Measurements from ENCODE around the gene MAP1B. TPM values are rescaled to one million over a fixed set of nuclear protein-coding genes. Genes with fewer than 3 reads are reported as not detected.
"Not testable (repeated sequence)": the region's sequence is repeated elsewhere in the genome, so short reads cannot be mapped to it uniquely, and the experiment has no call there.

Gene MAP1B
- total RNA-seq, 4 donors from 2014 or later = 38.9 to 57.5 (median 44.4) TPM

DNA sequence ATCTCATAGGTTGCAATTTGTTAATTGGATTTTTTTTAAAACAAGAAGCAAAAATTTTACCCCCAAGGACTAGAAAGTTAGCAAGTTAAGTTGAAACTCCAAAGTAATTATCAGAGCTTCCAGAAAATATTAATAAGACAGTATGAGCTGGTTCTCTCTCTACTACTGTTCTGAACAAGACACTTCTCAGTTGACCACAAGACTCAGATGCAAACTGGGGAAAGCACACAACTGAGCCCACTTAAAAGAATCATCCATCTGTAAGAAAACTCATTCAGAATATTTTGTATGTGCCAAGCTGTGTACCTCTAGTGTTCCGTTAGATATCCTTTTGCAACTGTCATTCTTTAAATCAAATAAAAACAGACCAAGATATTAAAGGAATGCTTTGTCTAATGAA, 60.0 kb downstream of the MAP1B start:
- intact Hi-C loops (cut with DNase I; ENCODE audit: low total_unique reads) (no loop called here), in situ Hi-C loops (cut with MboI; ENCODE audit: low pct_ligation_motif_present in 1 of 4, low pct_unique_long_range_greater_than_20kb in 1 of 4, low sequenced_read_pairs in 3 of 4) (no loop called here)
- Histone ChIP-seq H3K27ac (peak overlapping the region in 1 of 4 donors; percentile 33), H3K4me1 (peaks cover 0 to 6% (median 0%) of the 10 kb centered on the region in 4 donors), H3K27me3 (peaks cover 7% of the 10 kb centered on the region), H3K9me3 (no peaks in the 10 kb centered on the region), H3K36me3 (no peaks in the 10 kb centered on the region), H3K4me3 (no peak overlapping the region)
- TF ChIP-seq EP300 (IDR thresholded peaks at IDR 0.05; ENCODE audit: low read depth) (no peak), POLR2AphosphoS5 (IDR thresholded peaks at IDR 0.05) (no peak), POLR2A (IDR thresholded peaks at IDR 0.05) (no peak), CTCF (IDR thresholded peaks at IDR 0.05) (no peak)
- WGBS, 2 donors (ENCODE audit: low coverage in 1 of 2) = 85 to 86% methylated on average over 1 of the region's 1 CpG
- DNase-seq = no peak

DNA sequence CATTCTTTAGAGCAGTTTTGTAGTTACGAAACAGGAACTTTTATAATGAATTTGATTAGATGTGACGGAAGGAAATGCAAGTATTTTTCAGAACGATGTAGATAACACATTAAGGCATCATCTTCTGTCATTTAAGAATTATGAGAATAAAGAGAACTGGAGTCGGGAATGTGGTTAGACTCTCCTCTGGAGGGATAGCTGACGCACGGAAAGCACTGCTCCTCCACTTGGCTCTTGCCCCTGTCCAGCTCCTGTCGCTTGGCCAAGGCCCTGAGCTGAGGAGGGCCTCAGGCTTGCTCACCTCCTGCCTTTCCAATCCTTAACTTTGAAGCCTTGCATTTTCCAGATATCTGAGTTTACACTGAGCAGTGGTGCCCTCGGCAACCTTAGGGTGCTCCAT, 60.5 kb downstream of the MAP1B start:
- intact Hi-C loops (cut with DNase I; ENCODE audit: low total_unique reads) = no loop called here
- no peak for DNase-seq
- no peak overlapping the region for H3K27ac ChIP-seq
- in situ Hi-C loops (cut with MboI; ENCODE audit: low pct_ligation_motif_present in 1 of 4, low pct_unique_long_range_greater_than_20kb in 1 of 4, low sequenced_read_pairs in 3 of 4) = no loop called here
- H3K4me3 ChIP-seq = no peak overlapping the region
- peaks cover 0 to 6% (median 0%) of the 10 kb centered on the region in 4 donors for H3K4me1 ChIP-seq
- TF ChIP-seq CTCF (IDR thresholded peaks at IDR 0.05) (no peak), EP300 (IDR thresholded peaks at IDR 0.05; ENCODE audit: low read depth) (no peak), POLR2AphosphoS5 (IDR thresholded peaks at IDR 0.05) (no peak), POLR2A (IDR thresholded peaks at IDR 0.05) (no peak)
- H3K27me3 ChIP-seq = peaks cover 7% of the 10 kb centered on the region
- no peaks in the 10 kb centered on the region for H3K9me3 ChIP-seq
- H3K36me3 ChIP-seq = no peaks in the 10 kb centered on the region
- WGBS, 2 donors (ENCODE audit: low coverage in 1 of 2) = 72 to 83% methylated on average over 4 to 8 of the region's 8 CpGs

- no peak for DNase-seq
- TF ChIP-seq CTCF (IDR thresholded peaks at IDR 0.05) (no peak), POLR2A (IDR thresholded peaks at IDR 0.05) (no peak), EP300 (IDR thresholded peaks at IDR 0.05; ENCODE audit: low read depth) (no peak), POLR2AphosphoS5 (IDR thresholded peaks at IDR 0.05) (no peak)
- Histone ChIP-seq H3K9me3 (no peaks in the 10 kb centered on the region), H3K36me3 (no peaks in the 10 kb centered on the region), H3K27ac (no peak overlapping the region), H3K27me3 (peaks cover 7% of the 10 kb centered on the region), H3K4me3 (no peak overlapping the region), H3K4me1 (peaks cover 0 to 6% (median 0%) of the 10 kb centered on the region in 4 donors)
- in situ Hi-C loops (cut with MboI; ENCODE audit: low pct_ligation_motif_present in 1 of 4, low pct_unique_long_range_greater_than_20kb in 1 of 4, low sequenced_read_pairs in 3 of 4) = no loop called here
- 61 to 82% methylated on average over 2 of the region's 2 CpGs for WGBS, 2 donors (ENCODE audit: low coverage in 1 of 2)
- intact Hi-C loops (cut with DNase I; ENCODE audit: low total_unique reads) = no loop called here
Measured at GRCh38 chr5:72170101-72170500, 62.8 kb downstream of the MAP1B start.

DNA sequence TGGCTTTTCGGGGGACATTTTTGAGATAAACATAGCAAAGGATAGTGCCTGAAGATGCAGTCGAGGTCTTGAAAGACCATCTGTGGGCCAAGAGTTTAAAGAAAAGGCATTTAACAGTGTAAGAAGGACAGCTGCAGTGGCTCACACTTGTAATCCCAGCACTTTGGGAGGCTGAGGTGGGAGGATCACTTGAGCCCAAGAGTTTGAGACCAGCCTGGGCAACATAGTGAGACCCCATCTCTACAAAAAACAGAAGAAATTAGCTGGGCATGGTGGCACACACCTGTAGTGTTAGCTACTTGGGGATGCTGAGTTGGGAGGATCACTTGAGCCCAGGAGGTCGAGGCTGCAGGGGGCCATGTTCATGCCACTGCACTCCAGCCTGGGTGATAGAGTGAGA, 63.9 kb downstream of the MAP1B start:
- H3K27me3 ChIP-seq; intact Hi-C loops (cut with DNase I; ENCODE audit: low total_unique reads); H3K4me3 ChIP-seq; H3K36me3 ChIP-seq; in situ Hi-C loops (cut with MboI; ENCODE audit: low pct_ligation_motif_present in 1 of 4, low pct_unique_long_range_greater_than_20kb in 1 of 4, low sequenced_read_pairs in 3 of 4); H3K9me3 ChIP-seq; H3K4me1 ChIP-seq; H3K27ac ChIP-seq; DNase-seq: not testable (repeated sequence)
- 88 to 93% methylated on average over 3 of the region's 3 CpGs for WGBS, 2 donors (ENCODE audit: low coverage in 1 of 2)

GRCh38 chr5:72171667-72172066, 64.4 kb downstream of the MAP1B start:
- DNase-seq = no peak
- Histone ChIP-seq H3K27me3 (peaks cover 7% of the 10 kb centered on the region), H3K36me3 (no peaks in the 10 kb centered on the region), H3K4me1 (peaks cover 0 to 3% (median 0%) of the 10 kb centered on the region in 4 donors), H3K27ac (no peak overlapping the region), H3K9me3 (no peaks in the 10 kb centered on the region), H3K4me3 (no peak overlapping the region)
- intact Hi-C loops (cut with DNase I; ENCODE audit: low total_unique reads) (no loop called here), in situ Hi-C loops (cut with MboI; ENCODE audit: low pct_ligation_motif_present in 1 of 4, low pct_unique_long_range_greater_than_20kb in 1 of 4, low sequenced_read_pairs in 3 of 4) (no loop called here)
- TF ChIP-seq POLR2A (IDR thresholded peaks at IDR 0.05) (no peak), CTCF (IDR thresholded peaks at IDR 0.05) (no peak), POLR2AphosphoS5 (IDR thresholded peaks at IDR 0.05) (no peak)
- 83 to 84% methylated on average over 4 to 6 of the region's 6 CpGs for WGBS, 2 donors (ENCODE audit: low coverage in 1 of 2)

Data from transverse colon (tissue), 4 donors.